GM13977 (cell line): ENCODE results near the gene BSG.

Experiments used
- DNase-seq: peaks from one replicate; pipeline ENCODE4 v3.0.0; 2012; ENCODE audit warnings: low spot score
- CTCF ChIP-seq: IDR thresholded peaks from 2 replicates; pipeline ENCODE4 v1.5.1; 2012; ENCODE audit warnings: mild to moderate bottlenecking, control low read depth; ENCODE audit not compliant: insufficient read depth; ENCODE audit errors: extremely low read depth, missing control alignments
- in situ Hi-C: fragments of 300-500 bp; cut with MboI; formaldehyde crosslinking; loops from one replicate; pipeline ENCODE4 v1.12.0; 2022; ENCODE audit warnings: low sequenced_read_pairs, low pct_unique_long_range_greater_than_20kb, mixed read lengths, inconsistent platforms; ENCODE audit not compliant: unreplicated experiment

The BSG gene

GRCh38 chr19:607301-608154 lies 35.1 kb downstream of the BSG start:
- no peak for TF ChIP-seq CTCF
- in situ Hi-C loops: no loop called here
- DNase-seq: no peak

GRCh38 chr19:608155-609003 lies 36.0 kb downstream of the BSG start:
- DNase-seq: no peak
- TF ChIP-seq CTCF: no peak
- in situ Hi-C loops: no loop called here

GRCh38 chr19:609004-609346 lies 36.6 kb downstream of the BSG start:
- in situ Hi-C loops: no loop called here
- no peak for TF ChIP-seq CTCF
- DNase-seq: no peak

- DNase-seq: no peak
- in situ Hi-C loops: no loop called here
- TF ChIP-seq CTCF: no peak
These were observed 37.8 kb downstream of the BSG start for GRCh38 chr19:610071-610800.

- no peak for TF ChIP-seq CTCF
- peak; percentile 79 for DNase-seq
- in situ Hi-C loops: no loop called here
These were observed 38.5 kb downstream of the BSG start for GRCh38 chr19:610801-611480.

GRCh38 chr19:611481-611868 lies 39.1 kb downstream of the BSG start:
- no peak for TF ChIP-seq CTCF
- no peak for DNase-seq
- in situ Hi-C loops: no loop called here
